NCI-H1417 (cell line): ENCODE results near the gene ANKRD28.
A peak's percentile ranks its signal among the peaks of the same experiment; 100 is the strongest.
"Not testable (repeated sequence)": the region's sequence is repeated elsewhere in the genome, so short reads cannot be mapped to it uniquely, and the experiment has no call there.

Source experiments
- DNase-seq, 3 experiments: peaks; one replicate each; lab custom pipeline; 2025; lab: John Stamatoyannopoulos, UW

ANKRD28 gene

DNA sequence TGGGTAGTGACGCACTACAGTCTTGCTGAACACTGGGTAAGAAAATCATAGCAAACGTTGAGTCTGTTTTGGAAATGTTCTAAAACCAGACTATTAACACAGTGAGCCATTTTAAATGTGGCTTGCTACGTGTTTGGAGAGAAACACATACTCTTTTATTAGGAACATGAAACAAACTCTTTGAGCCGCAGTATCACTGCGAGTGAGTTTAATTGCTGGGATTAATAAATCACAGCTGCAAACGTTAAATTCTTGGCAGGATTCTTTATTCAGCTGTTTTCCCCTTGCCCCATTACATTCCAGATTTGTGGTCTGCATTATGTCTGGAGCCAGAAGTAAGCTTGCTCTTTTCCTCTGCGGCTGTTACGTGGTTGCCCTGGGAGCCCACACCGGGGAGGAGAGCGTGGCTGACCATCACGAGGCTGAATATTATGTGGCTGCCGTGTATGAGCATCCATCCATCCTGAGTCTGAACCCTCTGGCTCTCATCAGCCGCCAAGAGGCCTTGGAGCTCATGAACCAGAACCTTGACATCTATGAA is 162.6 kb downstream of the ANKRD28 start:
- DNase-seq: no peak

DNA sequence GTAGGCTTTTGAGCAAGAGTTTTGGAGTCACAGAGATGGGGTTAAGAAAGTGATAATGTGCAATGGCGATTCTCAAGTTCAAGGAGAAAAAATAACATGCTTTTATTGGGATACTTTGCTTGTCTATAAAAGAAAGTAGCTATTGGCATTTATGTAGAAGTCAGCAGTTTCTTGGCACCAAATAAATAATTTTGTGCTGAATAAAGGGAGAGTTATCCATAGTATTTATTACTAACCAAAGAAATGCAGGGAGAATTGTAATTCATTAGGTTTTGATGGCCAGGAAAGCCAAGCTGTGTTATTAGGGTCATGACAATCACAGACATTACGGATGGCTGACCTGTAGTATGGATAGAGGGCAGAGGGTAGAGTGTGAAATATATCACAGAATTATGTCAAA is 163.1 kb downstream of the ANKRD28 start:
- DNase-seq: no peak

DNA sequence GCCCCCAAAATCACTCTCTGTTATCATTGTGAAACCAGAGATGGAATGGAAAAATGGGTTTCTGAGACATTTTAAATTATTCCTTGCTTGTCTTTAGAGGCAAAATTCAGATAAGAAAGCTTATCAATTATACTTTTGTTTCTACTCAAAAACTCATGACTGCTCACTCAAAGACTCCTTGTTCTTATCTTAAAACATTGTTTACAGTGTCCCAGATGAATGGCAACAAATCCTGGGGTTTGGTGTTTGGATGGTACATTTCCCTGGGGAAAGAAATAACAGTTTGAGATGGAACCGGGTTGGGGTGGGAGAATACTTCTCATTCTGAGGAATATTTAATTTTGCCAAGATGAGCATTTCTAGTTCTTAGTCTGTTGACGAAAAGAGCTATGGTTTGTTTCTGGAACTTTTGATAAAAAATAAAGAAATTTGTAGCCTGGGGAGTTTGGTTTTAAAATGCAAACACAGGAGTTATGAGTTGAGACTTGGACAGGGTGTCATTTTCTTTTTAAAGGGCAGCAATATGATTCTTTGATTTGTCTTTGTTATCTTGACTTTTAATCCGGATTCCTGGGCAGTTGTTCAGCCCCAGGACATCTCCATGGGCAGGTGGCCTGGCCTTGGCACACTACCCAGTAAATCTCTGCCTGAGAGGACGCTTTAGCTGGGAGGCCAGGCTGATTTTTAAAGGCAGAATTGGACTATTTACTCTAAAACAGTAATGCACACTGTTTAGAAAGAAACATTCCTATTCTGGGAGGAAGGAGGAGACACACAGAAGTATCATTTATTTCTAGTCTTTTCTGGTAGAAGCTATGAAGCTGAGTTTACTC is 163.8 kb downstream of the ANKRD28 start:
- DNase-seq: no peak

DNA sequence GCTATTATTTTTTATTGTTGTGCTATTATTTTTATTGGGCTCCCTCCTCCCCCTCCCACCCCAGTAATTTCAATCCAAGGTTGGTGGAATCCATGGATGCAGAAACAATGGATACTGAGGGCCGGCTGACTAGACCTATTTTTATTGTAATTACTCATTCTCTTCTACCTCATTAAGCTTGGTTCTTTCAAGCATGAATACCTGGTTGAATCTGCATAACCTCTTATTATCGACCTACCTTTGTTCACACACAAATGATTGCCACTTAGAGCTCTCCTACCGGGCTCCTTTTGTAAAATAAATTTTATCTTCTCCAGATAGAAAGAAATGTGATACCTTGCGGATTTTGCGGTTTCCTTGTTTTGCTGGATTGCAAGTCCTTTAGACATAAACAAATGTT is 164.6 kb downstream of the ANKRD28 start:
- DNase-seq: peak; percentile 24 to 85 (median 42)

DNA sequence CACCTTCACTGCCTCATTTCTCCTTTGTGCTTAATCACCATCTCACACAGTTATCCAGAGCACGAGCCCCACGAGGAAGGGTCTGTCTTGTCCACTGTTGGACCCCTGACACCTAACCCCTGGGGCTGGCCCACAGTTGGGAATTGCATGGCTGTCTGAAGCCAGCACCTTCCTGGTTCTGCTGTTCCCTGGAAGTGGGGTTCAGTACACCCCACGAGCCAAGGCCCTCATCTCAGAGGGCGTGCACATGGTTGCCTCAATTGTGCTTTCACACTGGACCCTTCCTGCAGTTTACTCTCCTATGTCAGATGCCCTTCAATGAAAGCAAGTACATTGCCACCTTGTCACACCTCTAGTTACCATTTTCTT is 165.6 kb downstream of the ANKRD28 start:
- no peak for DNase-seq

DNA sequence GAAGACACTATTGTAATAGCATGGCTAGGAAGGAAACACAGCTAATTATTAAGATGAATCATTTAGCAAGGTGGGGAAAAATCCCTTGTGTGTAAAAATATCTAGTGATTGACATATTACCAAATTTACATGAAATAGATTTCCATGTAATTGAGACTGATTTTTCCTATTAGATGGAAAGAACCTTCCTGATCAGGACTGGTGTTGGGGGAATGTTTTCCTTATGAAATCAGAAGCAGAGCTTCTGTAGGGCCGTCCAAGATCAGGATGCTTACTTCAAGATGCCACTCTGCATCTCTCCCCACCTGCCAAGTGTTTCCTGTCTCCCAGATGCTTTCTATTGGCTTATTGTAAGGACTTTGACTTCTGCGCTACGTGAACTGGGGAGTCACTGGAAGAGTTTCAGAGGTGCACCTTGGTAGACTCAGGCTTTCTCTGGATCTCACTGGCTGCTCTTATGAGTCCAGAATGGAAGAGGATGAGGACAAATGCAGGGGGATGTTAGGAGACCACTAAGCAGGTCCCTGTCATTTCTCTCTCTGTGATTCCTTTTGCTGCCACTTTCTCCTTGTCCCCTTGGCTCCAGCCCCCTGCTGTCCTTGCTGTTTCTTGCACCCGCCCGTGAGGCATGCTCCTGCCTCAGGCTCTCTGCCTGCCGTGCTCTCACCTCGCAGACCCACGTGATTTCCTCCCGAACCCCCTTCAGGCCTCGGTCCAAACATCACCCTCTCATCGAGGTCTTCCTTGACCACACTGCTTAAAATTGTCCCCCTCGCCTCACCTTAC is 166.2 kb downstream of the ANKRD28 start:
- DNase-seq: no peak

DNA sequence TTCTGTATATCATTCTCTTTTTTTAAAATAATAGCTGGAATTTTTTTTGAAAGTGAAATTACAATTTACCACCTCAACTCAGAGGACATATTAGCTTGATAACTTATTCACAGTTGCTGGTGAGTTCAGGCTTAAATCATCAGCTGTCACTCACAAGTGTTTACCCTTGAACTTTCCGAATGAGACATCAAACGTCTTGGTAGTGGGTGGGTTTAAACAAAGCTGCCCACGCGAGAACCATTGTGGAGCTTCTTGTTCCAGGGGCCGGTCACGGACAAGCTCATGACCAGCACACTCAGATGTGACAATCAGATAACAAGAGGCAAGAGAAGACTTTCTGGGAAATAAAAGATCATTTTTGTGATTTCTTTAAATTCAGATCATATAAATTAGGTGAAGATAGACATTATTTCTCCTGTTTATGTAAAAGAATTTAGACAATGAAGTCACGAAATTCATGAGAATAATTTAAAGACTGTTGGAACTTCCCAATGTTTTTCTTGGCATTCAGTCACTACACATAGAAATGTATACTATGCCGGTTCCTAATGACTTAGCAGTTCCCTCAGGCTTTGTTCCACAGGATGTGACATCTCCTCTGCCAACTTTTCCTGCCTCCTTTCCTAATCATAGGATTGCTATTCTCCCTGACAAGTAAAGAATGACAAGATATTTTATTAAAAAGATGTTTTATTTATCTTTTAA is 167.0 kb downstream of the ANKRD28 start:
- peak in 1 of 3 experiments; percentile 14 for DNase-seq

DNA sequence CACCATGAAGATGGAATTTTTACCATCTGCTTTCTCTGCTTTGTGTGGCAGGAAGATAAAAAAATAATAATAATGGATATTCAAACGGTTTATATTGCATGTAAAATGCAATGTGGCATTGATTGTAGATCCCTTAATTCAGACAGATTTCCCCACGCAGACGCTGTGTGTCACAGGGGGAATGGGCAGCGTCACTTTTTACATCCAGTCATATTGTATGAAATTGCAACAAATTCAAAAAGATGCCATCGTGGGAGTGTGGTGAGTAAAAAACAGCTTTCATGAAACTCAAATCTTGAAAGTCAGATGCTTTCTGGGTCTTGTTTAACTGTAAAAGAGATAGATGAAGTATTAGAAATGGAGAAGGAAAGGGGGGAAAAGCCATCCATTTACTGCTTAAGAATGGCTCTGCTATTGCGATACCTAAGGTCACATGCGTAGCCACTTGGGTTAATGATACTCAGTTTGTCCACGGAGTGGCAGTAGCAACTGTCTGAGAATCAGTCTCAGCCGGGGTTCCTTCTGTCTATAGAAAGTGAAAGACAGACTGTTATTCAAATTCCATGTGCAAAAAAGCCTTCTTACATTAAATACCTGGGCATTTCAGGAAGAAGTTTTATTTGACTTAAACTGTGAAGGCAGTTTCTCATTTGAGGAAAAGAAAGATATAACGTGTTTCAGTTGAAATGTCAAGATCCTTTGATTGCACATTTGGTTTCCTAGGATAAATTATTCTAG is 167.8 kb downstream of the ANKRD28 start:
- DNase-seq: peak; percentile 14 to 64 (median 28)

DNA sequence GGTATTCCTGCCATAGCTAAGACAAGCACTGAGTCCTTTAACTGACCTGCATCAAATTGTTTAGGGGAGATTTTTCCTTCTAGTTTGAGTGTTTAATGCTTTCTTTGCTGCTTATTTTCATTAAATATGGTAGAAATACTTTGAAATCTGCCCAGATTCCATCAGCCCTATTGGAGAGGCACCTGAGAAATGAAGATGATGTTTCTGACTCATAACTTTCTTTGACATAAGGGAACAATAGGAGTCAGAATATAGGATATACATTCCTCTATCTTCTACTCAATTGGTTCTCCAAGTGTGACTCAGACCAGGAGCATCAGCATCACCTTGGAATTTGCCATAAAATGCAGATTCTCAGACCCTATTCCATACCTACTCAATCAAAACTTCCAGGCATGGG is 168.8 kb downstream of the ANKRD28 start:
- no peak for DNase-seq

DNA sequence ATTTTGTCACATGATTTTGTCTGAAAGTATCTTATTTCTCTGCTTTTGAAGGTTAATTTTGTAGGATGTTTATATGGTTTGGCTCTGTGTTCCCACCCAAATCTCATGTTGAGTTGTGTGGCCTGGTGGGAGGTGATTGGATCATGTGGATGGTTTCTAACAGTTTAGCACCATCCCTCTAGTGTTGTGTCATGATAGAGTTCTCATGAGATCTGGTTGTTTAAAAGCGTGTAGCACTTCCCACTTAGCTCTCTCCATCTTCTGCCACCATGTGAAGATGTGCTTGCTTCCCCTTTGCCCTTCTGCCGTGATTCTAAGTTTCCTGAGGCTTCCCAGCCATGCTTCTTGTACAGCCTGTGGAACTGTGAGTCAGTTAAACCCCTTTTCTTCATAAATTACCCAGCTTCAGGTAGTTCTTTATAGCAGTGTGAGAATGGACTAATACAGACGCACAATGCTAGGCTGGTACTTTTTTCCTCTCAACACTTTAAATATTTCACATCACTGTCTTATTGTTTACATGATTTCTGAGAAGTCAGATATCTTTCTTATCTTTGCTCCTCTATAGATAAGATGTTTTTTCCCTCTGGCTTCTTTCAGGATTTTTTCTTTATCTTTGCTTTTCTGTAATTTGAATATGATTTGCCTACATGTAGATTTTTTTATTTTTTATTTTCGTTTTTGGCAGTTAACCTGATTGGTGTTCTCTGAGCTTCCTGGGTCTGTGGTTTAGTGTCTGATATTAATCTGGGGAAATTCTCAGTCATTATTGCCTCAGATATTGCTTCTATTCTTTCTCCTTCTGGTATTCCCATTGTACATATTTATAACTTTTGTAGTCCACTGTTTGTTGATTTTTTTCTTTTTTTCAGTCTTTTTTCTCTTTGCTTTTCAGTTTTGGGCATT is 174.0 kb downstream of the ANKRD28 start:
- DNase-seq: no peak

DNA sequence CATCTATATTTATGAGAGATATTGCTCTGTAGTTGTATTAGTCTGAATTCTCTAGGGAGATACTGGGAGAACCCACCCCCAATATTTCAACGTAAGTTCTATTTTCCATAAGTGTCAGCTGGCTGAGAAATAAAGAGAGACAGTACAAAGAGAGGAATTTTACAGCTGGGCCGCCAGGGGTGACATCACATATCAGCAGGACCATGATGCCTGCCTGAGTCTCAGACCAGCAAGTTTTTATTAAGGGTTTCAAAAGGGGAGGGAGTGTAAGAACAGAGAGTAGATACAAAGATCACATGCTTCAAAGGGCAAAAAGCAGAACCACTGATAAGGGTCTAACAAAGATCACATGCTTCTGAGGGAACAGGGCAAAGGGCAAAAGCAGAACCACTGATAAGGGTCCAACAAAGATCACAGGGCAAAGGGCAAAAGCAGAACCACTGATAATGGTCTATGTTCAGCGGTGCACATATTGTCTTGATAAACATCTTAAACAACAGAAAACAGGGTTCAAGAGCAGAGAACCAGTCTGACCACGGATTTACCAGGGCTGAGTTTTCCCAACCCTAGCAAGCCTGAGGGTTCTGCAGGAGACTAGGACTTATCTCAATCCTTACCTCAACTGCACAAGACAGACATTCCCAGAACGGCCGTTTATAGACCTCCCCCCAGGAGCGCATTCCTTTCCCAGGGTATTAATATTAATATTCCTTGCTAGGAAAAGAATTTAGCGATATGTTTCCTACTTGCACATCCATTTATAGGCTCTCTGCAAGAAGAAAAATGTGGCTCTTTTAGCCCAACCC is 177.9 kb downstream of the ANKRD28 start:
- DNase-seq: not testable (repeated sequence)
